Adrenal gland (tissue), 12 donors: ENCODE data around the gene SLC5A11. TPM values are rescaled to one million over a fixed set of nuclear protein-coding genes. Genes with fewer than 3 reads are reported as not detected.

Source experiments
- DNase-seq, 7 donors: peaks; one replicate each; pipeline ENCODE4 v3.0.0-alpha.2; 2019 to 2020
- H3K27ac ChIP-seq, 5 donors: fragments of 200-600 bp; sonication (generic) in 4 of 5; 1 replicate in 3 of 5; 2 replicates in 2 of 5; pipeline versions ENCODE4 v1.5.1 to v1.8.0; 2016 to 2020; ENCODE audit warnings: mild to moderate bottlenecking in 1 of 5
- H3K27me3 ChIP-seq: fragments of 200-600 bp; 2 replicates; pipeline ENCODE4 v1.8.0; 2021
- H3K36me3 ChIP-seq, 2 donors: fragments of 200-600 bp; replicated peaks in 1 of 2; 1 replicate in 1 of 2; 2 replicates in 1 of 2; pipeline versions ENCODE4 v1.5.1 to v1.8.0; 2018 to 2022
- H3K4me1 ChIP-seq, 2 donors: fragments of 200-600 bp; replicated peaks in 1 of 2; 1 replicate in 1 of 2; 2 replicates in 1 of 2; pipeline versions ENCODE4 v1.5.1 to v1.8.0; 2018 to 2021
- H3K4me3 ChIP-seq, 4 donors: fragments of 200-600 bp; sonication (generic) in 3 of 4; one replicate each; pipeline ENCODE4 v1.5.1; 2016 to 2018
- H3K9me3 ChIP-seq, 3 donors: fragments of 200-600 bp; sonication (generic) in 1 of 3; replicated peaks in 1 of 3; 1 replicate in 2 of 3; 2 replicates in 1 of 3; pipeline versions ENCODE4 v1.5.1 to v1.8.0; 2016 to 2021
- POLR2A ChIP-seq, 2 donors: fragments of 450-650 bp; IDR thresholded peaks; one replicate each; pipeline ENCODE4 v1.6.1; 2017; ENCODE audit warnings: antibody characterized with exemption in 2 of 2, mild to moderate bottlenecking in 2 of 2, moderate library complexity in 1 of 2
- WGBS, 4 donors: extraction: QIAGEN DNeasy Blood & Tissue Kit in 2 of 4; methylation state at CpG; one replicate each; pipeline versions ENCODE4 v1.1.5 to v1.1.7; 2013 to 2017; 5-methylcytosine and 5-hydroxymethylcytosine counted together
- intact Hi-C, 2 donors: fragments of 100-400 bp; cut with DNase I; formaldehyde crosslinking; loops; one replicate each; pipeline versions ENCODE4 v1.14.1 to v1.15.0; 2022 to 2023
- polyA plus RNA-seq, 3 donors: library from polyadenylated mRNA; stranded (reverse); fragments of 200-250 nt in 2 of 3; fragments of 350-450 nt in 1 of 3; fragmentation: Illumina TruSeq in 1 of 3; extraction: RNeasy Lipid Tissue Mini Kit (QIAGEN cat#74804) in 1 of 3; gene quantifications; one replicate each; pipeline ENCODE4 v1.2.3, GENCODE V29; 2013 to 2014
- total RNA-seq, 9 donors: library from RNA; depleted of rRNA in 4 of 9; stranded (reverse); fragments of >200 nt in 4 of 9; fragments of 120-200 nt in 1 of 9; fragmentation: NEBNext Ultra II Directional in 1 of 9; extraction: Animal tissue kit (Norgen Biotek cat#: 25700) in 1 of 9; gene quantifications; one replicate each; pipeline versions ENCODE4 v1.1.0 to v1.2.4, GENCODE V29; 2013 to 2023
- TF ChIP-seq, protein P1 (sequence below), 6 experiments: fragments of 450-650 bp in 4 of 6; fragments of 200-600 bp in 2 of 6; sonication (generic) in 1 of 6; IDR thresholded peaks; 1 replicate in 5 of 6; 2 replicates in 1 of 6; pipeline versions ENCODE4 v1.5.1 to v1.8.0; 2016 to 2021; ENCODE audit warnings: antibody characterized with exemption in 6 of 6, mild to moderate bottlenecking in 2 of 6, moderate library complexity in 1 of 6
- donor health status: healthy with polysubstance abuse.
- donor health status: Bipolar disorder and iron deficiency.
- donor health status: DM: yes; HTN: yes; CAD: no.
- donor health status: DM: no; HTN: no; CAD: no.
- donor health status: DM: no; HTN: no; CAD: no.
- donor health status: DM: yes; HTN: yes; CAD: no.

Gene SLC5A11
- total and polyA plus RNA-seq, 12 donors: 0.17 to 0.57 (median 0.43) TPM; not detected in 8

DNA sequence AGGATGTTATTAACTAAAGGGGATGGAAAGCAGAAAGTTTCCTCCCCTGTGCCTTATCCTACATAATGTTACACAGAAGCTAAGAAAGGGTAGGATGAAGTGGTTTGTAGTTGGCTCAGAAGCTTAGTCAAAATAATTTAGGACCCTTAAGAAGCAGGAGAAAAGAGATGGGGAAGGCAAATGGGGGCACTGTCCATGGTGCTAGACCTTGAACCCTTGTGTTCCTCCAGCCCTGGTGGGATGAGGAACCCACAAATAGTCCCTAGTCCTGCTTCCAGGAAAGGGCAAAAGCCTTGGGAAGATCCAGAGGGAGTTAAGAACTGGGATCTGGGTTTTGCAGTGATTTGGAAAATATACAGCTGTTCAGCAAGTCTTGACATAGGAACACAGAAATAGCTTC, 54.5 kb downstream of the SLC5A11 start:
- intact Hi-C loops: no loop called here
- no peaks in the 10 kb centered on the region for H3K4me1 ChIP-seq
- H3K27me3 ChIP-seq: no peaks in the 10 kb centered on the region
- H3K36me3 ChIP-seq: no peaks in the 10 kb centered on the region
- no peak overlapping the region for H3K4me3 ChIP-seq
- TF ChIP-seq POLR2A (IDR thresholded peaks at IDR 0.05): no peak
- TF ChIP-seq, protein P1, sequence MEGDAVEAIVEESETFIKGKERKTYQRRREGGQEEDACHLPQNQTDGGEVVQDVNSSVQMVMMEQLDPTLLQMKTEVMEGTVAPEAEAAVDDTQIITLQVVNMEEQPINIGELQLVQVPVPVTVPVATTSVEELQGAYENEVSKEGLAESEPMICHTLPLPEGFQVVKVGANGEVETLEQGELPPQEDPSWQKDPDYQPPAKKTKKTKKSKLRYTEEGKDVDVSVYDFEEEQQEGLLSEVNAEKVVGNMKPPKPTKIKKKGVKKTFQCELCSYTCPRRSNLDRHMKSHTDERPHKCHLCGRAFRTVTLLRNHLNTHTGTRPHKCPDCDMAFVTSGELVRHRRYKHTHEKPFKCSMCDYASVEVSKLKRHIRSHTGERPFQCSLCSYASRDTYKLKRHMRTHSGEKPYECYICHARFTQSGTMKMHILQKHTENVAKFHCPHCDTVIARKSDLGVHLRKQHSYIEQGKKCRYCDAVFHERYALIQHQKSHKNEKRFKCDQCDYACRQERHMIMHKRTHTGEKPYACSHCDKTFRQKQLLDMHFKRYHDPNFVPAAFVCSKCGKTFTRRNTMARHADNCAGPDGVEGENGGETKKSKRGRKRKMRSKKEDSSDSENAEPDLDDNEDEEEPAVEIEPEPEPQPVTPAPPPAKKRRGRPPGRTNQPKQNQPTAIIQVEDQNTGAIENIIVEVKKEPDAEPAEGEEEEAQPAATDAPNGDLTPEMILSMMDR (IDR thresholded peaks at IDR 0.05): no peak
- H3K9me3 ChIP-seq: no peaks in the 10 kb centered on the region
- DNase-seq: no peak
- H3K27ac ChIP-seq: no peak overlapping the region

DNA sequence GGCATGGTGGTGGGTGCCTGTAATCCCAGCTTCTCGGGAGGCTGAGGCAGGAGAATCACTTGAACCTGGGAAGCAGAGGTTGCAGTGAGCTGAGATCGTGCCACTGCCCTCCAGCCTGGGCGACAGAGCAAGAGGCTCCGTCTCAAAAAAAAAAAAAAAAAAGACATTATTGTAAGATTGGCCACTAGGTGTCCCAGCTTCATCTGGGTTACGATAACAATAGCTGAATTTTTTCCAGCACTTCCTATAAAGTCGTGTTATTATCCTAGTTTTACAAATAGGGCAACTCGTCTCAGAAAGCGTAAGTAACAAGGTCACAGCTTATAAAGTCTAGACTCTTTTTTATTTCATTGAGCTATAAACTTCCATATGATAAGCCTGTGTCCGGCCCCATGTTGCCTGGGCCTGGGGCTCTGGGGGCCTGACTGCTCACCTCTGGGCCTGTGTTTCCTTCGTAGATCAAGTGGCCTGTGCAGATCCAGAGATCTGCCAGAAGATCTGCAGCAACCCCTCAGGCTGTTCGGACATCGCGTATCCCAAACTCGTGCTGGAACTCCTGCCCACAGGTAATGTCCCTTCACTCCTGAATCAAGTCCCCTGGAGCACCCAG, 60.5 kb downstream of the SLC5A11 start:
- Histone ChIP-seq H3K4me3 (no peak overlapping the region), H3K27ac (no peak overlapping the region), H3K4me1 (no peaks in the 10 kb centered on the region), H3K9me3 (no peaks in the 10 kb centered on the region), H3K27me3 (no peaks in the 10 kb centered on the region), H3K36me3 (no peaks in the 10 kb centered on the region)
- TF ChIP-seq, protein P1 (IDR thresholded peaks at IDR 0.05): peak; percentile 30 to 54 (median 48)
- no peak for TF ChIP-seq POLR2A (IDR thresholded peaks at IDR 0.05)
- DNase-seq: no peak
- 25 to 46% (median 37%) methylated on average over 10 to 14 of the region's 14 CpGs for WGBS, 4 donors
- intact Hi-C loops: no loop called here

DNA sequence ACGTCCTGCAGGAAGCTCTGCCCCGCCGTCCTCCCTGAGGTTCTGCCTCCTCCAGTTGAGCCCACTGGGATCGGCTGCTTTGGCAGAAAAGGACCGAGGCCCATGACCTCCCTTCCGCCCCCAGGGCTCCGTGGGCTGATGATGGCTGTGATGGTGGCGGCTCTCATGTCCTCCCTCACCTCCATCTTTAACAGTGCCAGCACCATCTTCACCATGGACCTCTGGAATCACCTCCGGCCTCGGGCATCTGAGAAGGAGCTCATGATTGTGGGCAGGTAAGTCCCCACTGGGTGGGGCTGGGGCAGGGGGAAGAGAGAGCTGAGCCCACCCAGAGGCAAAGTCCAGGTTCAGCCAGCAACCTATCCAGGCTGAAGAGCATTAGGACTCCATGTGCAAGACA, 61.1 kb downstream of the SLC5A11 start:
- WGBS, 4 donors: 73 to 95% (median 89%) methylated on average over 4 to 10 of the region's 10 CpGs
- Histone ChIP-seq H3K36me3 (no peaks in the 10 kb centered on the region), H3K4me3 (no peak overlapping the region), H3K27ac (no peak overlapping the region), H3K4me1 (no peaks in the 10 kb centered on the region), H3K27me3 (no peaks in the 10 kb centered on the region), H3K9me3 (no peaks in the 10 kb centered on the region)
- DNase-seq: no peak
- intact Hi-C loops: no loop called here
- TF ChIP-seq, protein P1 (IDR thresholded peaks at IDR 0.05): no peak
- no peak for TF ChIP-seq POLR2A (IDR thresholded peaks at IDR 0.05)

DNA sequence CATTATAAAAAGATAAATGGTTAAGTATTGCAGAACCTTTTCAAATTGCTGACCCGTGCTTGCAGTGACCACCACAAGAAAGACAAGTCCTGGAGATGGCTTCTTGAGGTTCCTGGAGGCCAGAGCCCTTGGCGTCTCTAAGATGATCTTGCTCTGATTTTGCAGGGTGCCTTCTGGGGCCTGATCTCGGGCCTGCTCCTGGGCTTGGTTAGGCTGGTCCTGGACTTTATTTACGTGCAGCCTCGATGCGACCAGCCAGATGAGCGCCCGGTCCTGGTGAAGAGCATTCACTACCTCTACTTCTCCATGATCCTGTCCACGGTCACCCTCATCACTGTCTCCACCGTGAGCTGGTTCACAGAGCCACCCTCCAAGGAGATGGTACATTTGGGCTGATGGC, 63.0 kb downstream of the SLC5A11 start:
- WGBS, 4 donors: 91 to 96% (median 92%) methylated on average over 10 of the region's 10 CpGs
- intact Hi-C loops: no loop called here
- no peaks in the 10 kb centered on the region for H3K4me1 ChIP-seq
- TF ChIP-seq, protein P1 (IDR thresholded peaks at IDR 0.05): no peak
- no peak for TF ChIP-seq POLR2A (IDR thresholded peaks at IDR 0.05)
- H3K4me3 ChIP-seq: no peak overlapping the region
- no peak for DNase-seq
- no peaks in the 10 kb centered on the region for H3K27me3 ChIP-seq
- H3K36me3 ChIP-seq: no peaks in the 10 kb centered on the region
- no peaks in the 10 kb centered on the region for H3K9me3 ChIP-seq
- H3K27ac ChIP-seq: no peak overlapping the region
